ENCODE data around the gene MYOD1.

GRCh38 chr11:17763244-17763643 lies 43.9 kb downstream of the MYOD1 start:
- TF ChIP-seq CTCF (IDR thresholded peaks at IDR 0.05) = no peak
- no peak for TF ChIP-seq EZH2 (IDR thresholded peaks at IDR 0.05)
- no peak for TF ChIP-seq EZH2phosphoT487 (IDR thresholded peaks at IDR 0.05)
